ENCODE data around the gene FBXO7.

GRCh38 chr22:32478994-32479393 is 4.4 kb downstream of the FBXO7 start:
- TF ChIP-seq POLR2A (IDR thresholded peaks at IDR 0.05; ENCODE audit: low read length) (no peak), GATA1 (IDR thresholded peaks at IDR 0.05; ENCODE audit: low read depth, low read length) (no peak)

Measured in erythroblast (primary cell).